RWPE1 (cell line): ENCODE results near the gene DDX24.

ENCODE experiments used
- CTCF ChIA-PET: fragments of 350-600 bp; sonication (Branson Sonifier 250); formaldehyde crosslinking; extraction: SDS; loops from one replicate; lab custom pipeline; 2021; lab: Yijun Ruan, JAX
- POLR2A ChIA-PET: fragments of 400-600 bp; formaldehyde crosslinking; extraction: SDS; loops from one replicate; lab custom pipeline; 2020; ENCODE audit warnings: antibody characterized with exemption; ENCODE audit not compliant: low non-redundant PET; lab: Yijun Ruan, JAX
- DNase-seq: peaks from one replicate; pipeline ENCODE4 v3.0.0; 2012; ENCODE audit warnings: low spot score
- H3K27ac ChIP-seq: fragments of 450-650 bp; 2 replicates; pipeline ENCODE4 v1.5.1; 2017
- TF ChIP-seq, protein P1 (sequence below): fragments of 450-650 bp; conservative IDR thresholded peaks from 2 replicates; pipeline ENCODE4 v1.5.1; 2017; ENCODE audit warnings: low read depth, mild to moderate bottlenecking

DDX24 gene

DNA sequence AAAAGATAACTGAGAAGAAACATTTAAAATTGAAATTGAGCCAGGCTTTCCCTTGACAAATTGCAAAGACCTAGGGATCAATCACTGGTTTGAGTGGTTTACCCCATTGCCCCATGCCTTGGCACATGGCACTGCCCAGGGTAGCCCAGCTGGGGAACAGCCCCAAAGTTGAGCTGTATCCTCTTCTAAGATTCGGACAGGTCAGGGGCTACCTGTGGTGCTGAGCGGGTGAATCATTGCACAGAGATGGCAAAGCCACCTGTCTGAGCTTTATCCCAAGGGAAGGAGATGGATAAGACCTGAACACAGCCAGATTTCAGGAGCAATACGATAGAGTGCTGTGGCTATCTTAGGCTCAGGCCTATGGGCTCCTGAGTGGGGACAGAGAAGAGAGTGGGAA is 41.4 kb upstream of the DDX24 start:
- H3K27ac ChIP-seq: no peak overlapping the region
- TF ChIP-seq, protein P1, sequence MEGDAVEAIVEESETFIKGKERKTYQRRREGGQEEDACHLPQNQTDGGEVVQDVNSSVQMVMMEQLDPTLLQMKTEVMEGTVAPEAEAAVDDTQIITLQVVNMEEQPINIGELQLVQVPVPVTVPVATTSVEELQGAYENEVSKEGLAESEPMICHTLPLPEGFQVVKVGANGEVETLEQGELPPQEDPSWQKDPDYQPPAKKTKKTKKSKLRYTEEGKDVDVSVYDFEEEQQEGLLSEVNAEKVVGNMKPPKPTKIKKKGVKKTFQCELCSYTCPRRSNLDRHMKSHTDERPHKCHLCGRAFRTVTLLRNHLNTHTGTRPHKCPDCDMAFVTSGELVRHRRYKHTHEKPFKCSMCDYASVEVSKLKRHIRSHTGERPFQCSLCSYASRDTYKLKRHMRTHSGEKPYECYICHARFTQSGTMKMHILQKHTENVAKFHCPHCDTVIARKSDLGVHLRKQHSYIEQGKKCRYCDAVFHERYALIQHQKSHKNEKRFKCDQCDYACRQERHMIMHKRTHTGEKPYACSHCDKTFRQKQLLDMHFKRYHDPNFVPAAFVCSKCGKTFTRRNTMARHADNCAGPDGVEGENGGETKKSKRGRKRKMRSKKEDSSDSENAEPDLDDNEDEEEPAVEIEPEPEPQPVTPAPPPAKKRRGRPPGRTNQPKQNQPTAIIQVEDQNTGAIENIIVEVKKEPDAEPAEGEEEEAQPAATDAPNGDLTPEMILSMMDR: no peak
- no peak for DNase-seq
- ChIA-PET CTCF (no interaction called here), POLR2A (no interaction called here)

DNA sequence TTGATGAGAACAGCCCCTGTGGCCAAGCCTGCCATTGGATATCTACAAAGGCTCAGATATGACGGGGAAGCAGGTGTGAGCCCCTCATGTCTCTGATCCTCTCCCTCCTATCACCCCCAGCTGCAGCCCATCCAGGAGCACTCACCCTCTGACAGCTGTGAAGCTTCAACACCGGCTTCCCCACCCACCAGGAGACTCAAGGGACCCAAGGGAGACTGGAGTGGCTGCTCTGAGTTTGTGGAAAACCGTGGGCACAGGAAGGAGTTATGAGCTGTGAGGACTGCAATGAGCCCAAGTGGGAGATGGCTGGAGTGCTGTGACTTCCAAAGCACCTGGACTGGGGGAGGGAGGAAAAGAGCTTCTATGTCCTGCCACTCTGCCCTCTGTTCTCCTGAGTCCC is 40.5 kb upstream of the DDX24 start:
- no peak overlapping the region for H3K27ac ChIP-seq
- CTCF ChIA-PET: no interaction called here
- POLR2A ChIA-PET: no interaction called here
- no peak for DNase-seq
- TF ChIP-seq, protein P1: no peak

DNA sequence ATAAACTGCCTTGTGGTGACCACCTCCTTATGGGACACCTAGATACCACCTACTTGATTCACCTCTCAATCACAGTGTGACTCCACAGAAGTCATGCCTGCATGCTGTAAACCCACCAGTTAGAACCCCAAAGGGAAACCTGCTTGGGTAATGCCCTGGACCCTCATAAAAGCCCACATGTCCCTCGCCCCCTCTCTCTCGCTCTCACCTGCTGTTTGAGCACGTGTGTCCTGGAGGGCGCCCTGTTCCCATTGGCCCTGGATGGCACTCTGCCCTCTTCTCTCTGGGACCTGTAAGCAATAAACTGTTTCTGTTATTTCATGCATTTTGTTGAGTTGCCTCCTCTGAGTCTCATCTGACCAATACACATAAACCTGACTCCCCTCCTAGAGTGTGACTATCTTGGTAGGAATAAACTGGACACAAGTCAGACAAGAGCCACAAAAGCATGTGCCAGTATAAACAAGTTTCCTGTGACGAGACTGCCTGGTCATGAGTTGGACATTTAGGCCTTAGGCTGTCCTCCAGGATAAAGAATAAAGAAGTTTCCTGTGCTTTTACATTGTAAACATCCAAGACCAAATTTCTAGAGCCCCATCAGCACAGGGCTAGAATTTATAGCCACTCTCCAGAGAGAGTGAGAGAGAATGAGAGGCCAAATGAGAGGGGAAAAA is 39.8 kb upstream of the DDX24 start:
- DNase-seq: no peak
- no peak overlapping the region for H3K27ac ChIP-seq
- ChIA-PET POLR2A (no interaction called here), CTCF (no interaction called here)
- TF ChIP-seq, protein P1: no peak

DNA sequence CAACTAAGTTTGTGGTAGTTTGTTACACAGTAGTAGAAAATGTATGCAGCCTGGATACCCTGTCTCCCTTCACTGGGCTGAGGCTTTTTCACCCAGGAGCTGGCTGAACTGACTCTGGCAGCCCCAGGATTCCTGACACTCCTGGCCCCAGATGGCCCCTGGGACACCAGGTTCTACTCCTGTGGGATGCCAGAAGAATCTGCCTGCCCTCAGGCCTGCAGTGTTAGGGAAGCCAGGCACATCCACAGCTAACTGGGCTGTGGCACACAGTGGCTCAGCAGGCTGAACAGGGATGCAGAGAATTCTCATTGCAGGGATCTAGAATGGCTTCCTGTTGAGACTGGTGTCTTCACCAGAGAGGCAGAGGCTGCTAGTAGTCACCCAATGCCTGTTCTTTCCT is 38.1 kb upstream of the DDX24 start:
- ChIA-PET POLR2A (no interaction called here), CTCF (no interaction called here)
- TF ChIP-seq, protein P1: no peak
- DNase-seq: no peak
- H3K27ac ChIP-seq: no peak overlapping the region

DNA sequence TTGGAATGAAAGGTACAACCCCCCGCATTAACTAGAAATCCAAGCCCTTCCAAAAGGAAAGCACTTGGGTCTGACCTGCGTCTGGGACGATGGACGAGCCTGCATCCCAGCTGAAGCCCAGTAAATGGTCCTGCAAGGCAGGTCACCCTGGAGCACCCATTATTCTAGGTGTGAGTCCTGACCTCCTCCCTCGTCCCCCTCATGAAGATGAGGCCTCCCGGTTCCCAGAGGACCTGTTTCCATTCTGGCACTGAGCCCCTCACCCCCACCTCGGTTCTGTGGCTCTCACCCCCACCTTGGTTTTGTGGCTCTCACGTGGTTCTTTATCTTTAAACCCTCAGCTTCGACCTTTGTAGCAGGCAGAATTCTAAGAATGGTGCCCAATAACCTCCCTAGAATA is 36.9 kb upstream of the DDX24 start:
- TF ChIP-seq, protein P1: no peak
- POLR2A ChIA-PET: no interaction called here
- DNase-seq: no peak
- H3K27ac ChIP-seq: no peak overlapping the region
- CTCF ChIA-PET: no interaction called here

DNA sequence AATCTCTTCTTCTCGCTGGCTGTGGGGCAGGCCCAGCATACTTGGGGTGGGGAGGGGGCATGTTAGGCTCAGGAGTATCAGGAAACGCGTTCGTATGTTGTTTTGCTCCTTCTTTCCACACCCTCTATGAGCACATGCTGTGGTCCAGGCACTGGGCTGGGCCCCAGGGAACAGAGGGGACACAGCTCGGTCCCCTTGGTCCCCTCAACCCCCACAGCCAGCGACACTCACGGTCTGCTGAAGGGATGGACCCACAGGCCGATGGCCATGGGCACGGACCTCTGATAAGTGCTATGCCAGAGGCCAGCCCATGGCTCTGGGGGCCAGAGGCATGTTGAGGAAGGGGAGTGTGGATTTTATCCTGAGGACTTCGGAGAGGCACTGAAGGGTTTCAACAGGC is 35.7 kb upstream of the DDX24 start:
- TF ChIP-seq, protein P1: no peak
- ChIA-PET CTCF (no interaction called here), POLR2A (no interaction called here)
- H3K27ac ChIP-seq: no peak overlapping the region
- DNase-seq: no peak

DNA sequence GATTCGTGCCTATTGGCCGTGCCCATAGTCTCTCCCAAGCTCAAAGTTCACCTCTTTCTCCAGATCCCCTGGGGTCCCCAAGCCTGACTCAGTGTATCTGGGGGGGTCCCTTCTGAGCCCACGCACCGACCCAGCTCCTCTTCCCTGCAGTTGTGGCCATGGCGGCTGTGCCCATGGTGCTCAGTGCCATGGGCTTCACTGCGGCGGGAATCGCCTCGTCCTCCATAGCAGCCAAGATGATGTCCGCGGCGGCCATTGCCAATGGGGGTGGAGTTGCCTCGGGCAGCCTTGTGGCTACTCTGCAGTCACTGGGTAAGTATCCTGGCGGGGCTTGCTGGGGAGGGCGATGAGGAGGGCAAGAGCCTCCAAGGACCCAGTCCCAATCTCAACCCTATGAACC is 34.6 kb upstream of the DDX24 start:
- TF ChIP-seq, protein P1: no peak
- POLR2A ChIA-PET: no interaction called here
- no peak for DNase-seq
- no peak overlapping the region for H3K27ac ChIP-seq
- CTCF ChIA-PET: interaction anchor here (1.8 kb wide), 1 partner anchor 16 kb away, joined by 6 read pairs; no protein-coding TSS in a partner anchor
